GM10266 (cell line): ENCODE data around the gene TRMT1.

ENCODE experiments used
- DNase-seq: peaks from one replicate; pipeline ENCODE4 v3.0.0; 2012; ENCODE audit errors: extremely low spot score
- TF ChIP-seq, protein P1 (sequence below): IDR thresholded peaks from 2 replicates; pipeline ENCODE4 v1.5.1; 2012; ENCODE audit warnings: mild to moderate bottlenecking, low read depth; ENCODE audit not compliant: control insufficient read depth, insufficient read depth; ENCODE audit errors: missing control alignments

TRMT1 gene

DNA sequence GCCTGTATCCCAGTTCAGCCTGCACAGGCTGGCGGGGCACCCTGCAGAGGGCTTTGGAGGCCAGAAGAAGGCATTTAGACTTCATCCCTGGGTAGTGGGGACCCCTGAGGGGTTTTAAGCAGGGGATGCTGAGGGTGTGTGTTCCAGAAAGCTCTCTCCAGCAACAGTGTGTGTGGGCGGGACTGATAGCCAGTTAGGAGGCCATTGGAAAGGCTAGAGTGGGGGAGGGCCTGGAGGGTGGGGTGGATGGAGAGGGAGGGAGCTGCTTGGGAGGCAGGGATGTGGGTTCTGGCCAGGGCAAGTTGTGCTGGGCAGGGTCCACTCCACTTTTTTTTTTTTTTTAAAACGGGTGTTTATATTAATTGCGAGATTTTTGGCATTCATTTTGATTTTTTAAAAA lies 42.2 kb downstream of the TRMT1 start:
- TF ChIP-seq, protein P1, sequence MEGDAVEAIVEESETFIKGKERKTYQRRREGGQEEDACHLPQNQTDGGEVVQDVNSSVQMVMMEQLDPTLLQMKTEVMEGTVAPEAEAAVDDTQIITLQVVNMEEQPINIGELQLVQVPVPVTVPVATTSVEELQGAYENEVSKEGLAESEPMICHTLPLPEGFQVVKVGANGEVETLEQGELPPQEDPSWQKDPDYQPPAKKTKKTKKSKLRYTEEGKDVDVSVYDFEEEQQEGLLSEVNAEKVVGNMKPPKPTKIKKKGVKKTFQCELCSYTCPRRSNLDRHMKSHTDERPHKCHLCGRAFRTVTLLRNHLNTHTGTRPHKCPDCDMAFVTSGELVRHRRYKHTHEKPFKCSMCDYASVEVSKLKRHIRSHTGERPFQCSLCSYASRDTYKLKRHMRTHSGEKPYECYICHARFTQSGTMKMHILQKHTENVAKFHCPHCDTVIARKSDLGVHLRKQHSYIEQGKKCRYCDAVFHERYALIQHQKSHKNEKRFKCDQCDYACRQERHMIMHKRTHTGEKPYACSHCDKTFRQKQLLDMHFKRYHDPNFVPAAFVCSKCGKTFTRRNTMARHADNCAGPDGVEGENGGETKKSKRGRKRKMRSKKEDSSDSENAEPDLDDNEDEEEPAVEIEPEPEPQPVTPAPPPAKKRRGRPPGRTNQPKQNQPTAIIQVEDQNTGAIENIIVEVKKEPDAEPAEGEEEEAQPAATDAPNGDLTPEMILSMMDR: no peak
- no peak for DNase-seq

DNA sequence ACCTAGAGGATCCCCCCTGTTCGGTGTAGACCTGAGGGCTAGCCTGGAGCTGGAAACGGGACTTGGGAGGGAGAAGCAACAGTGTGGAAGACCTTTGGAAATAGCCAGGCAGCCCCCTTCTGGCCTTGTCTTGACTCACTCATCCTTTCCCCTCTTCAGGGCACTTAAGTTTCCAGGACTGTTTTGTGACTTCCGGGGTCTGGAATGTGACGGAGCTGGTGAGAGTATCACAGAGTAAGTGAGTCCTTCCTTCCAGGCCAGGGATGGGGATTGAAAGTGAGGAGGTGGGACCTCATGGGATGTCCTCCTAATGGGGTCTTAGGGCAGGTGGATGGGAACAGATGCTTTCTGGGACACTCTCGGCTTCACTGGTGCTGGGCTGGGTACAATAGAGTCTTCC lies 43.3 kb downstream of the TRMT1 start:
- TF ChIP-seq, protein P1: no peak
- no peak for DNase-seq

DNA sequence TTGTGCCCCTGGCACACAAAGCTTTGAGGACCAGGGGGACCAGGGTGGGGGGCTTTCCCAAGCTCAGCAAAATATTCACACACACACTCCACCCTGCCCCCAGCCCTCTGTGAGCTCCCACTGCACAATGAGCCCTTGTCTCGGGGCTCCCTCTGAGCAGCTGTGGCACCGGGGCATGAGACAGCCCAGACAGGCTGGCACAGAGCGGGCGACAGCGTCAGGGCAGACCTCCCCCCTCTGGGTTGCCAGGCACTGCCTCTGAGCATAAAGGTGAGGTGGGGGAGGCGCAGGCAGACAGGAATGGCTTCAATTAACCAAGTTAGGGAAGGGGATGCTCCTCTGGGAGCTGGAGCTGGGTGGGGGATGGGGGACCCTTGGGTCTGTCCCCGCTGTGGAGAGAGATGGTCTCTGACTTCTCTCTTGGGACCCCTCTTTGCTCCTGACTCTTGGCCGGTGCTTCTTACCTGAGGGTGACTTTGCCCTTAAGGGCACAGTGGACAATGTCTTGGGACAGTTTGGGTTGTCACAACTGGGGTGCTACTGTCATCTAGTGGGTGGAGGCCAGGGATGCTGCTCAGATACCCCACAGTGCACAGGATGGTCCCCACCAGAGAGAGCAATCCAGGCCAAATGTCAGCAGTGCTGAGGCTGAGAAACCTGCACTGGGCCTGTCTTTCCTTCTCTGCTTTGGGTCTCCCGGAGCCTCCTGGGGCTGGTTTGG lies 44.2 kb downstream of the TRMT1 start:
- TF ChIP-seq, protein P1: no peak

DNA sequence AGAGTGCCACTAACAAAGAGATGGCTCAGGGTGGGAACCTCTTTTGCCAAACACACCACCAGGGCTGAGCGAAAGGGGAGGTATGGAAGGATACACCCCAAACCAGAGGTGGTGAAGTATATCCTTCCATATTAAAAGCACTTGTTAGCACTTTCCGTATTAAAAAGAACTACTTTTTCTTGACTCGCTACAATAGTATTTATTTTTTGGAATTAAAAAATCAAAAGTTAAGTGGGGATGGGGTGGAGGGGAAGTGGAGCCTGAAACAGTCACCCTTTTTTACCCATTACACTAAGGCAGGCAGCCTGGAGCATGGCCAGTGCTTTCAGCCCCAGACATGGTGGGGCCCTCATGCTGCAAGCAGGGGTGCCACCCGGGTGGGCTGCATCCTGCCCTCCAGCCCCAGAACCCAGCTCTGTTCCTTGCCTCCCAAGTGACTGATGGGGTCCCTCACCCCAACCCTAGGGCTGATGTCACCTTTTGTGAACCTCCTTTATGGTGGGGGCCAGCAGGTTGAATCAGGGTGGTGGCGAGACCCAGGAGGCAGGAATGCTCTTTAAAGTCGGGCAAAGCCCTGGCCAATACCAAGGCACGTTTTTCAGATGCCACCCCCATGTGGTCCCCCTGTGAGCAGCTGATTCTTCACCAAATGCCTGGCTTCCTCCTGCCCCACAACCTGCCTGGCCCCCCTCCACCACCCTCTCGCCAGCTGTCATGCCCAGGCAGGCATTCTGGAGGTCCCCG lies 44.9 kb downstream of the TRMT1 start:
- DNase-seq: no peak
- TF ChIP-seq, protein P1: no peak

More for the DNA sequence above, 44.2 kb downstream of the TRMT1 start:
- DNase-seq: no peak

DNA sequence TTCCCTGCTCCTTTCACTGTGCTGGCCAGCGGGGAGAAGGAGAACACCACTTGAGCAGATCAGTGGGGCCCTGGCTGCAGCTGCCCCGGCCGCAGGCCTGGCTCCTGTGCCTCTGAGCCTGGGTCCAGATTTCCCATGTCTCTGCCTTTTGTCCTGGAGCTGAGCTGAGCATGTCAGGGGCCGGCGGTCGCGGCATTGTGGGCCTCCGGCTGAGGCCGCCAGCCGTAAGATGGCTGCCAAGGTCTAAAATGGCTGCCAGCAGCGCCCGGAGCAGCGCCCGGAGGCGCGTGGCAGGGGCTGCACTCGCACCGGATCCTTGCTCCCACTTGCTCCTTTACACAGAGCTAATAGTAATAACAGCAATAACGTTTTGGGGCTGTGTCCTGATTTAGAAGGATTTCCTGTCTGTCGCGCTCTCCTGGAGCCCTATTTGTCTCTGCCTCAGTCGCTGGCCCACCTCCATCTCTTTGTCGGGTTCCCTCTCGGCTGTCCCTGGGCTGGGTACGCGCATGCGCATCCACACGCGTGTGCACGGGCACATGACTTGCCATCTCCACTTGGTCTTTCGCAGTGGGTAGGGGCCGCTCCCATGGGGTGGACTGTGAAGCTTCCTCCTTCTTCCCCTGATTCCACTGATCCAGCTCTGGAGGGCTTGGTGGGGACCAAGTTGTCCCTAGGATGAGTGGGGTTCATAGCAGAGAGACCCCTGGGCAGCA lies 46.0 kb downstream of the TRMT1 start:
- DNase-seq: no peak

DNA sequence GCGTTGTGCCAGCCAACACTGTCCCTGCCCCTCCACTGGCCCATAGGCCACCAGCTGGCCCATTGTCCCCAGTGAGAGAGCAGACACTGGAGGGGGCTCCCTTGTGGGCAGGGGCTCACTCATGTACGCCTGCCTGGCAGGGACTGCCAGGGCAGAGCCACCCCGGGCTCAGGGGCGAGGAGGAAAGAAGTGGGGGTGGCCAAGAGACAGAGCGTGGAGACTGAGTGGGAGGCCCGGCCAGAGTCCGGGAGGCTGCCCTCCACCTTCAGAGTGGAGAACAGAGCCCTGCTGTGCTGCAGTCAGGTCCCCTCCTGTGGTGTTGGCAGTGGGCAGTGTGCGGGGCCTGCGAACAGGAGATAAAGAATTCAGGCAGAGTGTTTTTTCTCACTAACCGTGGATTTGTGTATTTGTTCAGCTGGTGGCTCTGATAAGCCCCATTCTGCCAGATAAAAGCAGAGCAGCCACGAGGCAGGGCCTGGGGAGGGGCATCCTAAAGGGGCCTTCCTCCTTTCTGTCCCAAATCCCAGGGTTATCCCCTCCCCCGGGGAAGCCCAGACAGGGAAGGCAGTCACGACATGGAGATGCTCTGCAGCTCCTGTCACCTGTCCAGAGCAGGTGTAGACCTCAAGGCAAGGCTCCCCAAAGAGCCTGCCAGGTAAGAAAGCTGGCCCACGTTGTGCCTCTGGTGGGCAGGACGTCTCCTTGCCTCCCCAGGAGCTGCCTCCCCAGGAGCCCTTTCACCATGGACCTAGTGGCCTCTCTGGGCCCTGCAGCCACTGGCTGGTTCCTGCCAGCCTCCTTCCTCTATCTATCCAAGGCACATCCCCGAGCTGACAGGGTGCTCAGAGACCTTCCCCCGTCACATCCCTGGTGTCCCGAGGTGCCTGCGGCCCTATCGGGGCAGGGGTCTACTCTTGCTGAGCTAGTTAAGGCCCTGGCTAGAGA lies 46.9 kb downstream of the TRMT1 start:
- TF ChIP-seq, protein P1: no peak
- no peak for DNase-seq

More for the DNA sequence above, 46.0 kb downstream of the TRMT1 start:
- TF ChIP-seq, protein P1: no peak
